GM12872 (cell line): ENCODE results near the gene OPN3.

Source experiments
- TF ChIP-seq, protein P1 (sequence below): IDR thresholded peaks from 3 replicates; pipeline ENCODE4 v1.5.1; 2011; ENCODE audit warnings: low read depth, mild to moderate bottlenecking, low read length, moderate library complexity; ENCODE audit not compliant: insufficient read depth

OPN3 gene

DNA sequence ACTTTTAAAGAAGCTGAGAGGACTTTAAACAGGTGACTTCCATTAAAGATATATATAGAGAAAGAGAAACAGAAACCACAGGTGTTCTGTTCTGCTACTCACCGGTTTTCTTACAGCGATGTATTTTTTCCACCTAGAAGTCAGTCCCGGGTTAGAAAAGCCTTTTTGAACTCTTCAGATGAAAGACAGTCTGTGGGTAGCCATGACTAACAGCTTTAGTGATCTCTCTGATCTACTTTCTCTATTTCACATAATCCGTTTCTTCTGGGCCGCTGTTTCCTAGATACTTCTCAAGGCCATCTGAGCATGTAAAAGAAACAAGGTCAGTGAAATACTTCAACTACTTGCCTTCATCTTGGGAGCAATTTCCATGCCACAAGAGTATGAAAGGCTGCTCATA is 37.0 kb upstream of the OPN3 start:
- TF ChIP-seq, protein P1, sequence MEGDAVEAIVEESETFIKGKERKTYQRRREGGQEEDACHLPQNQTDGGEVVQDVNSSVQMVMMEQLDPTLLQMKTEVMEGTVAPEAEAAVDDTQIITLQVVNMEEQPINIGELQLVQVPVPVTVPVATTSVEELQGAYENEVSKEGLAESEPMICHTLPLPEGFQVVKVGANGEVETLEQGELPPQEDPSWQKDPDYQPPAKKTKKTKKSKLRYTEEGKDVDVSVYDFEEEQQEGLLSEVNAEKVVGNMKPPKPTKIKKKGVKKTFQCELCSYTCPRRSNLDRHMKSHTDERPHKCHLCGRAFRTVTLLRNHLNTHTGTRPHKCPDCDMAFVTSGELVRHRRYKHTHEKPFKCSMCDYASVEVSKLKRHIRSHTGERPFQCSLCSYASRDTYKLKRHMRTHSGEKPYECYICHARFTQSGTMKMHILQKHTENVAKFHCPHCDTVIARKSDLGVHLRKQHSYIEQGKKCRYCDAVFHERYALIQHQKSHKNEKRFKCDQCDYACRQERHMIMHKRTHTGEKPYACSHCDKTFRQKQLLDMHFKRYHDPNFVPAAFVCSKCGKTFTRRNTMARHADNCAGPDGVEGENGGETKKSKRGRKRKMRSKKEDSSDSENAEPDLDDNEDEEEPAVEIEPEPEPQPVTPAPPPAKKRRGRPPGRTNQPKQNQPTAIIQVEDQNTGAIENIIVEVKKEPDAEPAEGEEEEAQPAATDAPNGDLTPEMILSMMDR: no peak

DNA sequence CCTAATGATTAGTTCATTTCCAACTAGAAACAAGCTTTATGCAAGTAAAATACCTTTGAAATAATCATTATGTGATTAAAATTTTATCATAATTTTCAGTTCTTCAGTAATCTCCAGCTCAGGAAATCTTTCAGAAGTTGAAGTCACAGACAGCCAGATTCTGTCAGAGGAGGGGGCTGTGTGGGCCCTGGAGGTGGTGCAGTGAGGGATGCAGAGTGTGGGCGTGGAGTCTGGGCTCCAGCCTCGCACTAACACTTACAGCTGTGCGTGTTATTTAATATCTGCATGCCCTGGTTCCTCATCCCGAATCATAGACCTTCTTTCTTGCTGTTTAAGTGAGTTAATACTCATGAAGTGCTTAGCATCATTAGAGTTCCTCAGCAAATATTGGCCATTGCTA is 35.8 kb upstream of the OPN3 start:
- TF ChIP-seq, protein P1: no peak

DNA sequence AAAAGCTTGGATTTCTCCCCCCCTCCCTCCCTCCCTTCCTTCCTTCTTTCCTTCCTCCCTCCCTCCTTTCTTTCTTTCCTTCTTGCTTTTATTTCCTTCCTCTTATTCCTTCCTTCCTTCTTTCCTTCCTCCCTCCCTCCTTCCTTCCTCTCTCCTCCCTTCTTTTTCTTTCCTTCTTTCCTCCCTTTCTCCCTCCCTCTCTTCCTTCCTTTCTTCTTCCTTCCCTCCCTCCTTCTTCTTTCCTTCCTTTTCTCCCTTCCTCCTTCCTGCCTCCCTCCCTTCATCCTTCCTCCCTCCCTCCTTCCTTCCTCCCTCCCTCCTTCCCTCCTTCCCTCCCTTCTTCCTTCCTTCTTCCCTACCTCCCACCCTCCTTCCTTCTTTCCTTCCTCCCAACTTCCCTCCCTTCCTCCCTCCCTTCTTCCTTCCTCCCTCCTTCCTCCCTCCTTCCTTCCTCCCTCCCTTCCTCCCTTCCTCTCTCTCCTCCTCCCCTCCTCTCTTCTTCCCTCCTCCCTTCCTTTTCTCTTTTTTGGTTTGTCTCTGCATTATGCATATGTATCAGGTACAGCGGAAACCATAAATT is 34.7 kb upstream of the OPN3 start:
- TF ChIP-seq, protein P1: no peak

DNA sequence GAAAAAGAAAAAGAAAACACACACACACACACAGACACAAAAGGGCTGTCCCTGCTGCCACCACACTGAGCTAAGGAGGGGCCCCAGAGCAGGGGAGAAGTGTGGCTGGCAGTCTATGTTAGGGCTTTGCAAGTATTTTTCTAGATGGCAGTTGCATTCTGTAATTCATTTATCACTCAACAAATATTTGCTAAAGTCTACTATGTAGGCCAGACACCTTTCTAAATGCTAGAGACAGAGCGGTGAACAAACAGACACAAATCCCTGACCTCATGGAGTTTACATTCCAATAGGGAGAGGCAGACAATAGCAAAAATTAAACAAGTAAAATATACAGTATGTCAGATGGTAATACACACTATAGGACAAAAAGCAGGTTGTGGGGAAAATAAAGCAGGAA is 32.1 kb upstream of the OPN3 start:
- TF ChIP-seq, protein P1: no peak

DNA sequence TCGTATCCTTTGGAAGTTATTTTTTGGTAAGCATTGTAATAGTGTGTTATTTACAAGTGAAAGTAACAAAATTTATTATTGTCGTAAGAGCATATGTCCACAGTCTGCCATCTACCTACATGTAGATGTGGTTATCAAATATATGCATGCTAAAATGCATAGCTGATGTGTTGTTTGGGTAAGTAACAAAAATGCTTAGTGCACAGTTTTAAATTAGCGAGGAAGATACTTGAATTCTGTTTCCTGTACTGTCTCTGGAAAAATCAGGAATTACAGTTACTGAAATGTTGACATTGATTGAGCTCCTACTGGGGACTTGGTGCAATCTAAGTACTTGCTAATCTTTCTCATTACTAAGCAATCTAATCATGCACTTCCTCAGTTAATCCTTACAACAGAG is 26.2 kb upstream of the OPN3 start:
- TF ChIP-seq, protein P1: no peak

DNA sequence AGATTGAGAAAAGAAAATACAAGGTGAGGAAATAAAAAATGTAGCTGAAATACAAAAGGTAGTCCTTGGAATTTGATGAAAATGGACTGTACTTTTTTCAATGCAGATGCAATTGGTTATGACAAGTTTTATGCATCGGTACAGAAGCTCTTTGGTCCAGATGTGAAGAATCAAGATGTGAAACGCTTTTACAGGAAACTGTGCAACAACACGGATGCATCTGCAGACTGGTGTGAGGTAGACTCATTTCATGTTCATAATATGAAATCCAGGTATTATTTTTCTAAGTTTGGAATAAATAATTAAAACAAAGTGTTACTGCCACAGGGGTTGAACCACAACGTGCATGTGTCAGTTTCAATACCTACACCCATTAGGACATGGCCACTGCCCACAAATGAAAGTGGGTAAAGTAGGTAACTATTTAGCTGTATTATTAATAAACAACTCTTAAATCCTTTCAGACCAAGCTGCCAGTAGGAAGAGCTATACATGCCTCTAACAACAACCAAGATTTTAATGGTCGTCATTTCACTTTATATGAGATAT is 20.3 kb upstream of the OPN3 start:
- TF ChIP-seq, protein P1: no peak

DNA sequence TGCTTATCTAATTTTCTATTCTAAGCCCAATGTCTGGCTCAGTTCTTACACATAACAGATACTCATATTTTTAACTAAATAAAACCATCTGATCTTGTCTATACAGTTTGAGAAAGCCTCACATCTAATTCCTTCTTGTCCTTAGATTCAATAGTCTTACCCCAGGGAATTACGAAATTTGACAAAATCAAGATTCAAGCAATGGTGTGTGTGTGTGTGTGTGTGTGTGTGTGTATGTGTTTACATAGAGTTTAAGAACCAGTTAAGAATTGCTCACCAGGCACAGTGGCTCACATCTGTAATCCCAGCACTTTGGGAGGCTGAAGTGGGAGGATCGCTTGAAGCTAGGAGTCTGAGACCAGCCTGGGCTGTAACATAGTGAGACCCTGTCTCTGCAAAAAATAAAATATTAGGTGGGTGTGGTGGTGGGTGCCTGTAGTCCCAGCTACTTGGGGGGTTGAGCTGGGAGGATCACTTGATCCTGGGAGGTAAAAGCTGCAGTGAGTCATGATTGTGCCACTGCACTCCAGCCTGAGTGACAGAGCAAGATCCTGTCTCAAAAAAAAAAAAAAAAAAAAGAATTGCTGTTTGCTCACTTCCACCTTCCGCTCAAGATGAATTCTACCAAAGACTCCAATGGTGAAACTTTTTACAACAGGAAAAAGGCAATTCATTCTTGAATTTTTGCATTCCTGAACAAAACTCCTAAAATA is 18.1 kb upstream of the OPN3 start:
- TF ChIP-seq, protein P1: no peak
